Muscle layer of duodenum (tissue), 2 donors: ENCODE measurements around the gene GALNT13.

ENCODE experiments used
- H3K27ac ChIP-seq: one replicate; pipeline ENCODE4 v1.7.0; 2013; ENCODE audit warnings: mild to moderate bottlenecking, low read length
- H3K27me3 ChIP-seq: one replicate; pipeline ENCODE4 v1.7.0; 2013; ENCODE audit warnings: low read depth, mild to moderate bottlenecking, control low read depth, low read length
- H3K36me3 ChIP-seq, 2 donors: one replicate each; pipeline ENCODE4 v1.7.0; 2013; ENCODE audit warnings: low read length in 2 of 2, control low read depth in 1 of 2, mild to moderate bottlenecking in 1 of 2; ENCODE audit not compliant: insufficient read depth in 2 of 2, control insufficient read depth in 1 of 2
- H3K4me1 ChIP-seq, 2 donors: one replicate each; pipeline ENCODE4 v1.7.0; 2013; ENCODE audit warnings: low read length in 2 of 2, mild to moderate bottlenecking in 2 of 2, control low read depth in 1 of 2, moderate library complexity in 1 of 2; ENCODE audit not compliant: insufficient read depth in 2 of 2, control insufficient read depth in 1 of 2
- H3K4me3 ChIP-seq, 2 donors: one replicate each; pipeline ENCODE4 v1.7.0; 2013; ENCODE audit warnings: low read length in 2 of 2, low read depth in 1 of 2, mild to moderate bottlenecking in 1 of 2
- H3K9me3 ChIP-seq, 2 donors: one replicate each; pipeline ENCODE4 v1.7.0; 2013; ENCODE audit warnings: low read length in 2 of 2, control low read depth in 1 of 2, mild to moderate bottlenecking in 1 of 2; ENCODE audit not compliant: control insufficient read depth in 1 of 2
- donor health status: healthy.

The GALNT13 gene

GRCh38 chr2:154324601-154325000 is 452.9 kb downstream of the GALNT13 start:
- Histone ChIP-seq H3K36me3 (no peaks in the 10 kb centered on the region), H3K27me3 (no peaks in the 10 kb centered on the region), H3K9me3 (no peaks in the 10 kb centered on the region), H3K27ac (no peak overlapping the region), H3K4me3 (no peak overlapping the region), H3K4me1 (no peaks in the 10 kb centered on the region)

- no peak overlapping the region for H3K27ac ChIP-seq
- no peaks in the 10 kb centered on the region for H3K4me1 ChIP-seq
- H3K27me3 ChIP-seq, result no peaks in the 10 kb centered on the region
- no peak overlapping the region for H3K4me3 ChIP-seq
- H3K9me3 ChIP-seq, result no peaks in the 10 kb centered on the region
- H3K36me3 ChIP-seq, result no peaks in the 10 kb centered on the region
Measured at GRCh38 chr2:154329510-154329909, 457.8 kb downstream of the GALNT13 start.

GRCh38 chr2:154331784-154332183 is 460.1 kb downstream of the GALNT13 start:
- no peaks in the 10 kb centered on the region for H3K4me1 ChIP-seq
- H3K27me3 ChIP-seq, result no peaks in the 10 kb centered on the region
- no peak overlapping the region for H3K4me3 ChIP-seq
- H3K36me3 ChIP-seq, result no peaks in the 10 kb centered on the region
- no peaks in the 10 kb centered on the region for H3K9me3 ChIP-seq
- H3K27ac ChIP-seq, result no peak overlapping the region

- Histone ChIP-seq H3K27me3 (no peaks in the 10 kb centered on the region), H3K4me3 (no peak overlapping the region), H3K36me3 (no peaks in the 10 kb centered on the region), H3K4me1 (no peaks in the 10 kb centered on the region), H3K9me3 (no peaks in the 10 kb centered on the region), H3K27ac (no peak overlapping the region)
Measured at GRCh38 chr2:154336201-154336600, 464.5 kb downstream of the GALNT13 start.

- Histone ChIP-seq H3K36me3 (no peaks in the 10 kb centered on the region), H3K27me3 (no peaks in the 10 kb centered on the region), H3K9me3 (no peaks in the 10 kb centered on the region), H3K4me3 (no peak overlapping the region), H3K27ac (no peak overlapping the region), H3K4me1 (no peaks in the 10 kb centered on the region)
Measured at GRCh38 chr2:154338352-154338967, 466.7 kb downstream of the GALNT13 start.

GRCh38 chr2:154343282-154343681 is 471.6 kb downstream of the GALNT13 start:
- no peaks in the 10 kb centered on the region for H3K36me3 ChIP-seq
- no peaks in the 10 kb centered on the region for H3K27me3 ChIP-seq
- H3K4me3 ChIP-seq, result no peak overlapping the region
- H3K9me3 ChIP-seq, result no peaks in the 10 kb centered on the region
- no peaks in the 10 kb centered on the region for H3K4me1 ChIP-seq
- H3K27ac ChIP-seq, result no peak overlapping the region

GRCh38 chr2:154350911-154351310 is 479.2 kb downstream of the GALNT13 start:
- Histone ChIP-seq H3K4me1 (no peaks in the 10 kb centered on the region), H3K27ac (no peak overlapping the region), H3K27me3 (no peaks in the 10 kb centered on the region), H3K9me3 (no peaks in the 10 kb centered on the region), H3K4me3 (no peak overlapping the region), H3K36me3 (no peaks in the 10 kb centered on the region)

GRCh38 chr2:154361276-154361675 is 489.6 kb downstream of the GALNT13 start:
- H3K27ac ChIP-seq, result no peak overlapping the region
- no peak overlapping the region for H3K4me3 ChIP-seq
- no peaks in the 10 kb centered on the region for H3K27me3 ChIP-seq
- H3K4me1 ChIP-seq, result no peaks in the 10 kb centered on the region
- H3K9me3 ChIP-seq, result no peaks in the 10 kb centered on the region
- no peaks in the 10 kb centered on the region for H3K36me3 ChIP-seq

GRCh38 chr2:154368153-154368552 is 496.4 kb downstream of the GALNT13 start:
- no peak overlapping the region for H3K27ac ChIP-seq
- no peaks in the 10 kb centered on the region for H3K36me3 ChIP-seq
- H3K4me3 ChIP-seq, result no peak overlapping the region
- no peaks in the 10 kb centered on the region for H3K27me3 ChIP-seq
- H3K4me1 ChIP-seq, result no peaks in the 10 kb centered on the region
- H3K9me3 ChIP-seq, result no peaks in the 10 kb centered on the region

GRCh38 chr2:154370873-154371272 is 499.2 kb downstream of the GALNT13 start:
- H3K4me3 ChIP-seq, result no peak overlapping the region
- H3K36me3 ChIP-seq, result no peaks in the 10 kb centered on the region
- H3K4me1 ChIP-seq, result no peaks in the 10 kb centered on the region
- no peaks in the 10 kb centered on the region for H3K9me3 ChIP-seq
- no peaks in the 10 kb centered on the region for H3K27me3 ChIP-seq
- no peak overlapping the region for H3K27ac ChIP-seq

GRCh38 chr2:154374416-154374815 is 502.7 kb downstream of the GALNT13 start:
- H3K4me1 ChIP-seq, result no peaks in the 10 kb centered on the region
- no peak overlapping the region for H3K27ac ChIP-seq
- H3K9me3 ChIP-seq, result no peaks in the 10 kb centered on the region
- no peak overlapping the region for H3K4me3 ChIP-seq
- H3K36me3 ChIP-seq, result no peaks in the 10 kb centered on the region
- H3K27me3 ChIP-seq, result no peaks in the 10 kb centered on the region

- Histone ChIP-seq H3K36me3 (no peaks in the 10 kb centered on the region), H3K27me3 (no peaks in the 10 kb centered on the region), H3K4me1 (no peaks in the 10 kb centered on the region), H3K27ac (no peak overlapping the region), H3K9me3 (no peaks in the 10 kb centered on the region), H3K4me3 (peak overlapping the region; percentile 27 to 45)
Measured at GRCh38 chr2:154375579-154375931, 503.8 kb downstream of the GALNT13 start.
